ENCODE results near the gene C6orf52.

DNA sequence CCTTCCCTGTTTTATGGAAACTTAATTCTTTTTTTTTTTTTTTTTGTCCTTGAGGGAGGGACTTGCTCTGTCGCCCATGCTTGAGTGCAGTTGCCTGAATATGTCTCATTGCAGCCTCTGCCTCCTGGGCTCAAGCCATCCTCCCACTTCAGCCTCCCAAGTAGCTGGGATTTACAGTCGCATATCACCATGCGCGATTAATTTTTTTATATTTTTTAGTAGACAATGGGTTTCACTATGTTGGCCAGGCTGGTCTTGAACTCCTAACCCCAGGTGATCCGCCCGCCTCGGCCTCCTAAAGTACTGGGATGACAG, 29.1 kb upstream of the C6orf52 start:
- TF ChIP-seq RAD21 (conservative IDR thresholded peaks at IDR 0.05) (no peak), TAF1 (IDR thresholded peaks at IDR 0.05; ENCODE audit: low read depth) (no peak), EP300 (conservative IDR thresholded peaks at IDR 0.05; ENCODE audit: poor library complexity, severe bottlenecking) (no peak), POLR2AphosphoS5 (IDR thresholded peaks at IDR 0.05) (no peak), EZH2 (IDR thresholded peaks at IDR 0.05; ENCODE audit: borderline replicate concordance, insufficient read depth, low read length, poor library complexity, severe bottlenecking) (no peak), MXI1 (conservative IDR thresholded peaks at IDR 0.05; ENCODE audit: poor library complexity, severe bottlenecking) (no peak), SMC3 (conservative IDR thresholded peaks at IDR 0.05; ENCODE audit: poor library complexity) (no peak)
- TF ChIP-seq, protein P1, sequence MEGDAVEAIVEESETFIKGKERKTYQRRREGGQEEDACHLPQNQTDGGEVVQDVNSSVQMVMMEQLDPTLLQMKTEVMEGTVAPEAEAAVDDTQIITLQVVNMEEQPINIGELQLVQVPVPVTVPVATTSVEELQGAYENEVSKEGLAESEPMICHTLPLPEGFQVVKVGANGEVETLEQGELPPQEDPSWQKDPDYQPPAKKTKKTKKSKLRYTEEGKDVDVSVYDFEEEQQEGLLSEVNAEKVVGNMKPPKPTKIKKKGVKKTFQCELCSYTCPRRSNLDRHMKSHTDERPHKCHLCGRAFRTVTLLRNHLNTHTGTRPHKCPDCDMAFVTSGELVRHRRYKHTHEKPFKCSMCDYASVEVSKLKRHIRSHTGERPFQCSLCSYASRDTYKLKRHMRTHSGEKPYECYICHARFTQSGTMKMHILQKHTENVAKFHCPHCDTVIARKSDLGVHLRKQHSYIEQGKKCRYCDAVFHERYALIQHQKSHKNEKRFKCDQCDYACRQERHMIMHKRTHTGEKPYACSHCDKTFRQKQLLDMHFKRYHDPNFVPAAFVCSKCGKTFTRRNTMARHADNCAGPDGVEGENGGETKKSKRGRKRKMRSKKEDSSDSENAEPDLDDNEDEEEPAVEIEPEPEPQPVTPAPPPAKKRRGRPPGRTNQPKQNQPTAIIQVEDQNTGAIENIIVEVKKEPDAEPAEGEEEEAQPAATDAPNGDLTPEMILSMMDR (IDR thresholded peaks at IDR 0.05; ENCODE audit: poor library complexity, severe bottlenecking): no peak
- TF ChIP-seq, protein P2, sequence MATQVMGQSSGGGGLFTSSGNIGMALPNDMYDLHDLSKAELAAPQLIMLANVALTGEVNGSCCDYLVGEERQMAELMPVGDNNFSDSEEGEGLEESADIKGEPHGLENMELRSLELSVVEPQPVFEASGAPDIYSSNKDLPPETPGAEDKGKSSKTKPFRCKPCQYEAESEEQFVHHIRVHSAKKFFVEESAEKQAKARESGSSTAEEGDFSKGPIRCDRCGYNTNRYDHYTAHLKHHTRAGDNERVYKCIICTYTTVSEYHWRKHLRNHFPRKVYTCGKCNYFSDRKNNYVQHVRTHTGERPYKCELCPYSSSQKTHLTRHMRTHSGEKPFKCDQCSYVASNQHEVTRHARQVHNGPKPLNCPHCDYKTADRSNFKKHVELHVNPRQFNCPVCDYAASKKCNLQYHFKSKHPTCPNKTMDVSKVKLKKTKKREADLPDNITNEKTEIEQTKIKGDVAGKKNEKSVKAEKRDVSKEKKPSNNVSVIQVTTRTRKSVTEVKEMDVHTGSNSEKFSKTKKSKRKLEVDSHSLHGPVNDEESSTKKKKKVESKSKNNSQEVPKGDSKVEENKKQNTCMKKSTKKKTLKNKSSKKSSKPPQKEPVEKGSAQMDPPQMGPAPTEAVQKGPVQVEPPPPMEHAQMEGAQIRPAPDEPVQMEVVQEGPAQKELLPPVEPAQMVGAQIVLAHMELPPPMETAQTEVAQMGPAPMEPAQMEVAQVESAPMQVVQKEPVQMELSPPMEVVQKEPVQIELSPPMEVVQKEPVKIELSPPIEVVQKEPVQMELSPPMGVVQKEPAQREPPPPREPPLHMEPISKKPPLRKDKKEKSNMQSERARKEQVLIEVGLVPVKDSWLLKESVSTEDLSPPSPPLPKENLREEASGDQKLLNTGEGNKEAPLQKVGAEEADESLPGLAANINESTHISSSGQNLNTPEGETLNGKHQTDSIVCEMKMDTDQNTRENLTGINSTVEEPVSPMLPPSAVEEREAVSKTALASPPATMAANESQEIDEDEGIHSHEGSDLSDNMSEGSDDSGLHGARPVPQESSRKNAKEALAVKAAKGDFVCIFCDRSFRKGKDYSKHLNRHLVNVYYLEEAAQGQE (IDR thresholded peaks at IDR 0.05; ENCODE audit: borderline replicate concordance): no peak
